ENCODE measurements around the gene MPRIP. TPM values are rescaled to one million over a fixed set of nuclear protein-coding genes. Genes with fewer than 3 reads are reported as not detected.
"Not testable (repeated sequence)": the region's sequence is repeated elsewhere in the genome, so short reads cannot be mapped to it uniquely, and the experiment has no call there.

MPRIP gene
- total RNA-seq, 1 experiment from 2014 or later = 73.9 TPM

DNA sequence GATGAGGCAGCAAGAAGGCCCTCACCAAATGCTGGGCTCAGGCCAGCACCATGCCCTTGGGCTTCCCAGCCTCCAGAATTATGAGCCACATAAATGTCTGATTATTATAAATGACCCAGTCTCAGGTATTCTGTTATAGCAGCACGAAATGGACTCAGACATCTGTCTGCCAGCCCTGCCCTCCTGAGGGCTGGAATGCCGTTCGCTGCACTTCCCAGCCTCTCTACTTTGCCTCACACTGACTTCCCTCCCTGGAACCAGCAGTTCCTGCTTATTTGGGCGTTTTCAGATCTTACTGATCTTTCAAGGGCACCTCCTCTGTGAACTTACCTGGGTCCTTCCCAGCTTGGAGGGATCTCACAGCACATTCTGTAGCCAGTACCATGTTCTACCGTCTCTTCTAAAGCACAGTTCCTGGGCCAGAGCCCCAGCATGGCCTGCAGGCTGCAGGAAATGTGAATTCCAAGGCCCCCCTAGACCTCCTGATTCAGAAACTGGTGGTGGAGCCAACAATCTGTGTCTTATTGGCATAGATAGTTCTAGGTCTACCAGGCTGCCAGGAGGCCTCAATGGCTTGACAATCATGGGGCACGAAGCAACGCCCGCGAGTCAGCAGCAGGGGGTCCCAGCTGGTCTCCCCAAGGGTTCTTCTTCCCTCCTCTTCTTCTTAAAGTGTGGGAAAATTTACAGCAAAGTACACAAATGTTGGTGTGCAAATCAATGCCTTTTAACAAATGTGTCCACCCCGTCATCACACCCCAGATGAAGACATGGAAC lies 33.4 kb upstream of the MPRIP start:
- DNase-seq; H3K4me3 ChIP-seq (ENCODE audit: insufficient read depth, low read depth, low read length); H3K36me3 ChIP-seq (replicated peaks; ENCODE audit: control insufficient read depth, insufficient read depth, low read length); H3K27me3 ChIP-seq (ENCODE audit: control insufficient read depth, insufficient read depth, low read length): not testable (repeated sequence)

DNA sequence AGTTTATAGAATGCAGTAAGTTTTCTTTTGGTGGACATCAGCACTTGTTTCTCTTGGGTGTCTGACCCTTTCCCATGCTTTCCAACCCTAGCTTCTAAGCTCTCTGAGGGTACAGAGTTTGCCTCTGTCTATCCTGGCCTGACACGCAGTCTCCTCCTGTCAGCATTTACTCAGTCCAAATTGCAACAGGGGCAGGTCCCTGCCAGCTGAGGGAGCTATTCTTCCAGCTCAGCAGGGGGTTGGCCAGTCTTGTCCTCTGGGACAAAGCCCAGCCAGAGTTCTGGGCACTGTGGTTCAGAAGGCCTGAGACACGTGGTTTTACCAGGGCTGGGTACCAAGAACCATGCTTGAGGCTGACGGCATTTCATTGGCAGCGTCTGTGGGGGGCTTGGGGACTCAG lies 32.3 kb upstream of the MPRIP start:
- H3K4me3 ChIP-seq (ENCODE audit: insufficient read depth, low read depth, low read length); H3K27me3 ChIP-seq (ENCODE audit: control insufficient read depth, insufficient read depth, low read length); H3K36me3 ChIP-seq (replicated peaks; ENCODE audit: control insufficient read depth, insufficient read depth, low read length): not testable (repeated sequence)
- peak; percentile 27 for DNase-seq

DNA sequence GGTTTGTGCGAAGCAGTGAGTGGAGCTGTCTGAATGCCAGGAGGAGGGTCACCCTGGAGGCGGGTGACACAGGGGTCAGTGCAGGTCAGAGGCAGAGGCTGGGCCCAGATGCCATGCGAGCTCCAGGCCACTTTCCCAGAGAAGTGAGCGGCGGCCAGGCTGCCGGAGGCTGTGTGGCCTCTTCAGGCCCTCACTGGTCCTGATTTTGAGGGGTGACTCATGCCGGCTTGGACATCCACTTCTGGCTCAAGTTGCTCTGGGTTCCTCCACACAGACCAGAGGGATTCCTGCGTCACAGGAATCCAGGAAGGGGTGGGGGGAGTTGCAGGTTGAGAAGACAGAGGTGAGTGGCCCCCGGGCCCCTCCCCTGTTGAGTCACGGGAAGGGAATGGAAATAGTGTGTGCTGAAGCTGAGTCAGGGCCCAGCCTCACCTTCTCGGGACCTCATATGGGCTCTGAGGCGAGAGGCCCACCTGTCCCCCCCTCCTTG lies 31.7 kb upstream of the MPRIP start:
- not testable (repeated sequence) for DNase-seq; H3K4me3 ChIP-seq (ENCODE audit: insufficient read depth, low read depth, low read length); H3K27me3 ChIP-seq (ENCODE audit: control insufficient read depth, insufficient read depth, low read length); H3K36me3 ChIP-seq (replicated peaks; ENCODE audit: control insufficient read depth, insufficient read depth, low read length)

DNA sequence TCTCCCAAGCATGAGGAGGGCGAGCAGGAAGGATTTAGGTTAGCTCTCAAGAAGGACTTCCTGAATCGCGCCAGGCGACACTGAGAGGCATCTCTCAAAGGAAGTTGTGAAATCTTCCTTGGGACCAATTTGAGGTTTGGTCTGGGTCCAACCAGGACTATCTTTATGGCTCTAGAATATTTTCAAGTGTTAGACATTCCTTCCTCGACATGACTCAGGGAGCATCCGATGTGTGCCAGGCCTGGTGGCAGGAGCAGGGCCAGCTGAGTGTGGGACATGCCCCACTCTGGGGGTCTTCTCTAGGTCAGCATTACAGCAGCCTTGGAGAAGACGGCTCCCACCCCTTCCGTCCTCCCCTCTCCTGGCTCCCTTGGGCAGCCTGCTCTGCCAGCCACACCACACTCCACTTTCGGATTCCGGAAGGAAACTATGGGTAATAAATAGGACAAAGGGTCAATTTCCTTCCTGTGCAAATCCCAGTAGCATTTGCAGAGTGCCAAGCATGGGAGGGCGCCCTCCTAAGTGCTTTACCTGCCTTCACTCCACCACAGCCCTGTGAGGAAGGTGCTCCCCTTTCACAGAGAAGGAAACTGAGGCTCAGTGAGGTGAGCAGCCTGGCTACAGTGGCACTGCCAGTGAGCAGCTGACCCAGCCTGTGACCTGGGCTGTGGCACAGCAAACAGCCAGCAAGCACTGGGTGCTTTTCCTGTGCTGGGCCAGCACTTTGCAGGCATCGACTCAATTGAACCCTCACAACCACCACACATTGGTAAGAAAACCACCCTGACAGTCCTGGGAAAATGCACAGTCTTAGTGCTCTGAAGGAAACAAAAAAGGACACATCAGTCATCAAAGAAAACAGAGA lies 31.0 kb upstream of the MPRIP start:
- not testable (repeated sequence) for H3K27me3 ChIP-seq (ENCODE audit: control insufficient read depth, insufficient read depth, low read length); H3K4me3 ChIP-seq (ENCODE audit: insufficient read depth, low read depth, low read length); H3K36me3 ChIP-seq (replicated peaks; ENCODE audit: control insufficient read depth, insufficient read depth, low read length); DNase-seq

DNA sequence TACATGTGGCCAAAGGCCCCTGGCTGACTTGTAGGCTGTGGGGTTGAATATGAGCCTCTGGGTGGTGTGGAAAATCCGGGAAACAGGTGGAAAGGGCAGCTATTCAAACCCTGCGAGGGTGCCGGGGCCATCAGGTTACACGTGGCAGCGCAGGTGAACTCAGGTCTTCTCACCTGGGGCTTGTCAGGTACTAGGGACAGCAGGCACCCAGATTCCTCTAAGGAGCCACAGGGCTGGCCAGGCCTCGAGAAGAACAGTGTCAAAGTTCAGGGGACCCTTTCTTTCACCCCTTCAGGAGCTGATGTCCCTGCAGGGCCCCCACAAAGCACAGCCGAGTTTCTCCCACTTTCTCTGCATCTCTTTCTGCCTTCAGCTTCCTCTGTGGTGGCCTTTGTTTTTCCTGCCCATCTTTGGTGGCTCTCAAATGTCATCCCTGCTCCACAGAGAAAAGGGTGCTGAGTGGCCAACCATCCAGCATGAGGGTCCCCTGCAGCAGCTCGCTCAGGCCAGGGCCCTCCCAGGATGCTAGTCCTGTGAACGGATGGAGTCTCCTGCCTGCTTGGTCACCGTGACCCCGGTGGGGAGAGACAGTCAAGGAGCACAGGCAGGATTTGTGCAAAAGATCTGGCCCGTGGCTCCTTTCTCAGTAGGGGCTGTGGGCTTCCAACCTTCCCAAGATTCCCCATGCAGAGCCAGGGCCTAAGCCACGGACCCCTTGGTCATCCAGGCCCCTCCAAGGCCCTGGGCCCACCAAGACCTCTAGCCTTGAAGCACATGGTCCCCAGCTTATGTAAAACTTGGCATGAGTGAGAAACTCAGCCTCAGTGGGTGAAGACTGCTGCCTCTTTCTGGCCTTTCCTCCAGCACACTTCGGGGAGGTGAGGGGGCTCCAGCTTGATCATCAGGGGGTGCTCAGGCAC lies 28.2 kb upstream of the MPRIP start:
- not testable (repeated sequence) for H3K4me3 ChIP-seq (ENCODE audit: insufficient read depth, low read depth, low read length); H3K36me3 ChIP-seq (replicated peaks; ENCODE audit: control insufficient read depth, insufficient read depth, low read length); DNase-seq; H3K27me3 ChIP-seq (ENCODE audit: control insufficient read depth, insufficient read depth, low read length)

DNA sequence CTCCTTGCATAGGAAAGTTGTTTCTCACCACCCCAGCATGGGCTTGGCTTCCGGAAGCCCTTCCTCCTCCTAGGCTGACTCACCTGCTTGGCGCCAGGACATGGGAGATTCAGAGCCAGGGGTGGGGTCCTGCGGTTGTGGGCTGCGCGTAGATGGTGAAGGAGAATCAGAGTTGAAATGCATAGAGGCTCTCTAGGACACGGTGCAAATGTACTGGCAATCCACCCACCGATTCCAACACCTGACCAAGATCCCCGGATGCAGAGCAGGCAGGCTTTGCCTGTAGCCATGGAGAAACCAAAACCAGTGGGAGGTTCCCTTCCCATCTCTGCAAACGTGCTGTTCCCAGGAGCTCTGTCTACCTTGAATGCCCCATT lies 27.5 kb upstream of the MPRIP start:
- not testable (repeated sequence) for DNase-seq; H3K27me3 ChIP-seq (ENCODE audit: control insufficient read depth, insufficient read depth, low read length); H3K4me3 ChIP-seq (ENCODE audit: insufficient read depth, low read depth, low read length); H3K36me3 ChIP-seq (replicated peaks; ENCODE audit: control insufficient read depth, insufficient read depth, low read length)

DNA sequence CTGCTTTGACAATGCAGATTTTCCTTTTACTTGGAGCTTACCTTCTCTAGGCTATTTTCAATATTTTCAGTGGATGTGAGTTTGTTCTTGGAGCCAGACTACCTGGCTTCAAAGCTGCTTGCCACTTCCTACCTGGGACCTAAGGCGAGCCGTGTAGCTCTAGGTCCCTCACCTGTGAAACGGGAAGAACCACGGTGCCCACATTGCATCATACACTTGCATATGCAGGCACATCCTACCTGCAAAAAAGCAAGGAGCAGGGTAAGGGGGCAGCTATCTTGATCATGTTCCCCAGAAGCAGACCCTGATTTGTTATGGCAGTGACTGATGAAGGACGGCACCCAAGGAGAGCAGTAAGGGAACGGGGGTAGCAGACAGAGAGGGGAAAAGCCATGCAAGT lies 27.0 kb upstream of the MPRIP start:
- Histone ChIP-seq H3K4me3 (ENCODE audit: insufficient read depth, low read depth, low read length) (no peak overlapping the region), H3K36me3 (replicated peaks; ENCODE audit: control insufficient read depth, insufficient read depth, low read length) (no peaks in the 10 kb centered on the region)
- DNase-seq = no peak

DNA sequence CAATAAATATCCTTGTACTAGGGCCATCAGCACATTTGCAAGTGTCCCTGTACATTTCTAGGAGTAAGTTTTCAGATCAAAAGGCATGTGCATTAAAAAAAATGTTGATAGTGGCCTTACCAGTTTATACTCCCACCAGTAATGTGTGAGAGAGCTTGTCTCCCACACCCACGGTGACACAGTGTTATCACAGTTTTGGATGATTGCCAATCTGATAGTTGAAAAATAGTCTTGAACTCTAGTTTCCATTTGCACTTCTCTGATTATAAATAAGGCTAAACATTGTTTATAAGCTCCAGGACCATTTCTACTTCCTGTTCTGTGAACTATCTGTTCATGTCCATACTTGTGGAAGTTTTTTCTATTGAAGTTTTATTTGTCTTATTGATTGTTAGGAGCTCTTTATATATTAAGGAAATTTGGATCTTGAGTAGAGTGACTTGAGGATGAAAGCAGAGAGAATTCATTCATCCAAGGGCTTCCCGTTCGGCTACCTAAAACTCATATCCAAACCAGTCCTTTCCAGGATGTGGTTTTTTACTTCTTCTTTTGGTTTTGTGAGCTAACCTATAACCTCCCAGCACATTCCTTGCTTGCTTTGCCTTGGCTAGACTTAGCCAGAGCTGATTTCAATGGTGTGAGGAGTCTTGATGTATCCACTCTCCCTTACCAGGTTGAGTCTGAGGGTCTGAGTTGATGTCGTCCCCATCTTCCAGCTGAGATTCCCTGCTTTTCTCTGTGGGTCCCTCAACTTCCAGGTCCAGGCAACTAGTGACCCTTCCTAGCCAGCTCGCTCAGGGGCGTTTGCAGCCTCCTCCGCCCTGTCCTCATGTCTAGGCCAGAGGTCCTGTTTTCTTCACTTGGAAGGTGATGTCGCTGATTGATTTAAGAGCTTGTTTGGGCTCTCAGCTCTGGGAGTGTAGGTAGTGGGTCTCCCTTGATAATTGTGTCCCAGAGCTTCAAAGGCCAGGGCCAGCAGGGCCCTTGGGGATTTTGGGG lies 25.8 kb upstream of the MPRIP start:
- DNase-seq; H3K36me3 ChIP-seq (replicated peaks; ENCODE audit: control insufficient read depth, insufficient read depth, low read length); H3K27me3 ChIP-seq (ENCODE audit: control insufficient read depth, insufficient read depth, low read length); H3K4me3 ChIP-seq (ENCODE audit: insufficient read depth, low read depth, low read length): not testable (repeated sequence)

More for the DNA sequence above, 27.0 kb upstream of the MPRIP start:
- no peaks in the 10 kb centered on the region for H3K27me3 ChIP-seq (ENCODE audit: control insufficient read depth, insufficient read depth, low read length)

DNA sequence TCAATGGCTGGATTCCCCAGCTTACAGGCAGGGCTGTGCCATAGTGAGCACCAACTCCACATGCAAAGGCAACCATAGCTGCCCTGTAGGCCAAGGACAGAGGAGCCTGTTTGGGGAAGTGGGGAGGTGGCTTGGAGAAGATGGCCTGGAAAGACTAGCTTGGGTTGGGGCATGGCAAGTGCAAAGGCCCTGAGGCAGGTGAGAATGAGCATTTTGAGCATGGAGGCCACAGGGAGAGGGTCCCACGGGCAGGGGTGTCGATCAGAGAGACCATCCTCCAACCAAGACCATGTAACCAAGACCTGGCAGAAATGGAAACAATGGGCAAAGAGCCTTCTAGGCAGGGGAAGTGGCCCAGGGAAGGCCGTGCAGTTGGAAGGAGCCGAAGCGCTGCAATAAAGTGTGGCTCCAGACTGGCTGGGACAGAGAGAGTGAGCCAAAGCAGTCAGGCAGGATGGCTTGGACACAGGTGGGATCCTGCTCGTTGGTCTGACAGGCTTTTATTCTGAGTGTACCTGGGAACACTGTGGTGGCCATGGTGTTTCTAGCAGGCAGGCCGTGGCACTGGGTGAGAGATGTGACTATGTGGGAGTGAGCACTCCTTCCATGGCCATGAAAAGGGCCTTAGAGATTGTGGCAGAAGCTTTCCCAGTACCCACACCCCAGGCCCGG lies 24.8 kb upstream of the MPRIP start:
- Histone ChIP-seq H3K36me3 (replicated peaks; ENCODE audit: control insufficient read depth, insufficient read depth, low read length) (no peaks in the 10 kb centered on the region), H3K4me3 (ENCODE audit: insufficient read depth, low read depth, low read length) (no peak overlapping the region), H3K27me3 (ENCODE audit: control insufficient read depth, insufficient read depth, low read length) (no peaks in the 10 kb centered on the region)
- no peak for DNase-seq

DNA sequence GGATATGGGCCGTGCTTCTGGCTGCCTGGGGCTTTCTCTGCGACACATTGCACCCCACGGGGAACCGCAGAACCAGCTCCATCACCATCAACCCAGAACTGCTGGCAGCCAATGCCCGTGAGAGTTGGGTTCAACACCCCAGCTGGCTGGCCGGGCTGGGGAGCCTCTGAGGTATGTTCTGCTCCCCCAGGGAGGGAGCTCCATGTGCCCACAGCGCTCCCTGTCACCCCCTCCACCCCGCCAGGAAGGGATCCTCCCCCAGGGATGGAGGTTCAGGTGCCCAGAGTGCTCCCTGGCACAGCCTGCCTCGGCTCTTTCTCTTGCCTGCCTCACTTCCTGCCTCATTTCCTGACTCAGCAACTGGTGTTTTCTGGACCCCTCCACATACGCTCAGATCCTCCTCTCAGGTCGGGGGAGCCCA lies 24.2 kb upstream of the MPRIP start:
- DNase-seq = no peak
- Histone ChIP-seq H3K27me3 (ENCODE audit: control insufficient read depth, insufficient read depth, low read length) (no peaks in the 10 kb centered on the region), H3K36me3 (replicated peaks; ENCODE audit: control insufficient read depth, insufficient read depth, low read length) (no peaks in the 10 kb centered on the region), H3K4me3 (ENCODE audit: insufficient read depth, low read depth, low read length) (no peak overlapping the region)

DNA sequence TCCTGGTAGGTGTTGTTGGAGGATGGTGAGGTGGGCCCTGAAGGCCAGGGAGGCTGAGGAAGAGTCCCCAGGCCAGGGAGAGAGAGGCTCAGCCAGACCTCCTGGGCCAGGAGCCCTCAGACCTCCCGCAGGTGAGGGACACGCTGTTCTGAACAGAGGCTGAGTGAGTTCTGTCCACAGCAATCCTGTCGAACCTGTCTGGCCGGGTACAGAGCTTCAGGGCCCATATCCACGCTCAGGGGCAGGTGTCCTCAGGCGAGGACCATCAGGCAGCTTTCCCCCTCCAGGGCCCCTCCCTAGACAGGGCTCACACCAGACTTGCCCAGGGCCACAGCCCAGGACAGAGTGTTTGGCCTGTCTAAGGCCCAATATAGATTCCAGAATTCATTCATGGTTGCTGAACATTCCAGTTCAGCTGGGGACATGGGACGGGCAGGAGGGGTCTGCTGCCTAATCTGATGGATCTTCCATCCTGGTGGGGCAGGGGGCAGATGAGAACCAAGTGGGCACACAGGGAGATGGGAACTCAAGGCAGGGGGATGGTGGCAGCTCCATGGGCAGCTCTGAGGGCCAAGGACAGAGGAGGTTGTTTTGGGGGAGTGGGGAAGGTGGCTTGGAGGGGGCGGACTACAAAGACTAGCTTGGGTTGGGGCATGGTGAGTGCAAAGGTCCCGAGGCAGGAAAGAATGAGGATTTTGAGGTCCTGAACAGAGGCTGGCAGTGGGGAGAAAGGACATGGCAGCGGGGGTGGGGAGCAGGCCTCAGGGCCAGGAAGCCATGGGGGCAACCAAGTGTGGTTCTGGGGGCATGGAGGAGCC lies 23.4 kb upstream of the MPRIP start:
- Histone ChIP-seq H3K4me3 (ENCODE audit: insufficient read depth, low read depth, low read length) (no peak overlapping the region), H3K36me3 (replicated peaks; ENCODE audit: control insufficient read depth, insufficient read depth, low read length) (no peaks in the 10 kb centered on the region), H3K27me3 (ENCODE audit: control insufficient read depth, insufficient read depth, low read length) (no peaks in the 10 kb centered on the region)
- no peak for DNase-seq

DNA sequence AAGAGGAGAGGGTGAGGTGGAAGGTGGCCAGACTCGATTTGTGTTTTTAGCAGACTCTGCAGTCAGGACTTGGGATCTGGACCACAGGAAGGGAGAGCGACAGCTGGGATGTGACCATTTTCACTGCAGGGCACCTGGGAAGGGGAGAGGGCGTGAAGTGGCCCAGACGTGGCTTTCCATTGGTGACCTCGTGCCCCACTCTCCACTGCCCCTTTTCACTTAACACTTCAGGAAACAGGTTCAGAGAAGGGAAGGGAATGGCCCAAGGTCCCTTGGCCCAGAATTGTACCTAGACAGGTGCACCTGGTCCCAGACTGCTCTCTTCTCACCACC lies 22.9 kb upstream of the MPRIP start:
- no peaks in the 10 kb centered on the region for H3K36me3 ChIP-seq (replicated peaks; ENCODE audit: control insufficient read depth, insufficient read depth, low read length)
- no peaks in the 10 kb centered on the region for H3K27me3 ChIP-seq (ENCODE audit: control insufficient read depth, insufficient read depth, low read length)
- DNase-seq = no peak
- no peak overlapping the region for H3K4me3 ChIP-seq (ENCODE audit: insufficient read depth, low read depth, low read length)
